Measurements from ENCODE around the gene NUDT8.

- TF ChIP-seq CTCF (IDR thresholded peaks at IDR 0.05) = no peak
- no peak for TF ChIP-seq POLR2A (IDR thresholded peaks at IDR 0.05)
Measured at GRCh38 chr11:67577951-67578350, 51.8 kb downstream of the NUDT8 start.
